PC-9 (cell line): ENCODE data around the gene NTM.

ENCODE experiments used
- EZH2 ChIP-seq: fragments of 200-600 bp; sonication (generic); IDR thresholded peaks from 2 replicates; pipeline ENCODE4 v1.8.0; 2017; ENCODE audit warnings: antibody characterized with exemption, low read depth
- TF ChIP-seq, protein P1 (sequence below): fragments of 200-600 bp; sonication (generic); conservative IDR thresholded peaks from 2 replicates; pipeline ENCODE4 v1.6.1; 2017; ENCODE audit warnings: mixed run types, antibody characterized with exemption, mild to moderate bottlenecking, moderate library complexity

DNA sequence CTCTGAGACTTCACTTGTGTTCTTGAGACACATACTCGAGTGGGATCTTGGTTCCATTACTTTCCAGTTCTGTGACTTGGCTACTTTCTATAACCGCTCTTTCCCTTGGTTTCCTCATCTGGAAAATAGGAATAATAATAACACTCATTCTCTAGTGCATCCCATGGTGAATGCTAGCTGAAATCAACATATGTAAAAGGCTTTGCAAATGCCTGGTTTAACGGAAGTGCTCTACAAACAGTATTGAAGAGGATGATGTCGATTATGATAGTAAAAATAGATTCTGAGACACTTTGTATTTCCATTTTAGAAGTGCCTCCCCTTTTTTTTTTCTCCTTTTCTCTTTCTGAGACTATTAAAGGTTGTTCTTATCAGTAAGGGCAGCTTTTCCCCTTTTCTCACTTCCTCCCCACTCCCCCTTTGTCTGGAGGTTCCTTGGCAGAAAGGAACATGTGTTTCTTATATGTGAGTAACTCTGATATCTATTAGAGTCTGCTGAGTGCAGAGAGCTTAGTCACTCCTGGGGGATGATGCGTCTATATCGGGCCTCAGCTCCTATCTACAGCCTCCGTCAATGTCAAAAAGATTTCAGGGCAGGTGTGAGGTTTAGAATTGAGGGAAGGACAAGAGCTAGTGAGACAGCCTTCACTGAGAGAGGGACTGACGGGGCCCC is 489.3 kb downstream of the NTM start:
- TF ChIP-seq, protein P1, sequence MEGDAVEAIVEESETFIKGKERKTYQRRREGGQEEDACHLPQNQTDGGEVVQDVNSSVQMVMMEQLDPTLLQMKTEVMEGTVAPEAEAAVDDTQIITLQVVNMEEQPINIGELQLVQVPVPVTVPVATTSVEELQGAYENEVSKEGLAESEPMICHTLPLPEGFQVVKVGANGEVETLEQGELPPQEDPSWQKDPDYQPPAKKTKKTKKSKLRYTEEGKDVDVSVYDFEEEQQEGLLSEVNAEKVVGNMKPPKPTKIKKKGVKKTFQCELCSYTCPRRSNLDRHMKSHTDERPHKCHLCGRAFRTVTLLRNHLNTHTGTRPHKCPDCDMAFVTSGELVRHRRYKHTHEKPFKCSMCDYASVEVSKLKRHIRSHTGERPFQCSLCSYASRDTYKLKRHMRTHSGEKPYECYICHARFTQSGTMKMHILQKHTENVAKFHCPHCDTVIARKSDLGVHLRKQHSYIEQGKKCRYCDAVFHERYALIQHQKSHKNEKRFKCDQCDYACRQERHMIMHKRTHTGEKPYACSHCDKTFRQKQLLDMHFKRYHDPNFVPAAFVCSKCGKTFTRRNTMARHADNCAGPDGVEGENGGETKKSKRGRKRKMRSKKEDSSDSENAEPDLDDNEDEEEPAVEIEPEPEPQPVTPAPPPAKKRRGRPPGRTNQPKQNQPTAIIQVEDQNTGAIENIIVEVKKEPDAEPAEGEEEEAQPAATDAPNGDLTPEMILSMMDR, result no peak
- no peak for TF ChIP-seq EZH2
